NCI-H1436 treated with DMSO at 0.1 percent for 48 hours (cell line): ENCODE data around the gene OPTN.
"Not testable (repeated sequence)": the region's sequence is repeated elsewhere in the genome, so short reads cannot be mapped to it uniquely, and the experiment has no call there.

Experiments
- DNase-seq: peaks from one replicate; lab custom pipeline; 2025; lab: John Stamatoyannopoulos, UW

OPTN gene

GRCh38 chr10:13090289-13090688 lies 9.7 kb upstream of the OPTN start:
- no peak for DNase-seq

- DNase-seq = no peak
These were observed 8.2 kb upstream of the OPTN start for GRCh38 chr10:13091801-13092200.

- DNase-seq = no peak
These were observed 7.5 kb upstream of the OPTN start for GRCh38 chr10:13092291-13093102.

- not testable (repeated sequence) for DNase-seq
These were observed 5.9 kb upstream of the OPTN start for GRCh38 chr10:13094082-13094481.

- no peak for DNase-seq
These were observed 4.9 kb upstream of the OPTN start for GRCh38 chr10:13095094-13095493.

- no peak for DNase-seq
These were observed 4.0 kb upstream of the OPTN start for GRCh38 chr10:13095929-13096328.

GRCh38 chr10:13099144-13099665 lies 758 bp upstream of the OPTN start:
- peak; percentile 41 for DNase-seq

GRCh38 chr10:13100349-13101294 lies 659 bp downstream of the OPTN start:
- no peak for DNase-seq

- DNase-seq = no peak
These were observed 2.2 kb downstream of the OPTN start for GRCh38 chr10:13102002-13102794.

- no peak for DNase-seq
These were observed 3.6 kb downstream of the OPTN start for GRCh38 chr10:13103554-13103953.

- no peak for DNase-seq
These were observed 4.7 kb downstream of the OPTN start for GRCh38 chr10:13104697-13105096.

GRCh38 chr10:13105184-13105583 lies 5.2 kb downstream of the OPTN start:
- no peak for DNase-seq

GRCh38 chr10:13106387-13107045 lies 6.6 kb downstream of the OPTN start:
- no peak for DNase-seq

GRCh38 chr10:13110908-13111307 lies 10.9 kb downstream of the OPTN start:
- DNase-seq = no peak

- DNase-seq = no peak
These were observed 13.6 kb downstream of the OPTN start for GRCh38 chr10:13113544-13113943.

GRCh38 chr10:13115832-13116803 lies 16.2 kb downstream of the OPTN start:
- no peak for DNase-seq

GRCh38 chr10:13117841-13118783 lies 18.1 kb downstream of the OPTN start:
- no peak for DNase-seq

GRCh38 chr10:13118784-13119410 lies 18.9 kb downstream of the OPTN start:
- DNase-seq = no peak
